GM23338 (cell line): ENCODE measurements around the gene GGCX. TPM values are rescaled to one million over a fixed set of nuclear protein-coding genes. Genes with fewer than 3 reads are reported as not detected.

Source experiments
- ATAC-seq: fragments of 200-7000 bp; cut with Tn5 transposase; 3 replicates; pipeline ENCODE4 v1.9.1; 2020
- DNase-seq: peaks from one replicate; pipeline ENCODE4 v3.0.0-alpha.2; 2015; ENCODE audit warnings: low spot score
- H2AFZ ChIP-seq: fragments of 200-600 bp; sonication (generic); 2 replicates; pipeline ENCODE4 v1.8.0; 2016; ENCODE audit warnings: antibody characterized with exemption, mild to moderate bottlenecking, moderate library complexity
- H3F3A ChIP-seq: fragments of 200-600 bp; sonication (generic); replicated peaks from 2 replicates; pipeline ENCODE4 v1.8.0; 2017; ENCODE audit warnings: antibody characterized with exemption, mixed run types, low read depth
- H3K27ac ChIP-seq: fragments of 200-600 bp; sonication (generic); 2 replicates; pipeline ENCODE4 v1.6.1; 2016; ENCODE audit warnings: low read depth
- H3K27me3 ChIP-seq: fragments of 200-600 bp; sonication (generic); 2 replicates; pipeline ENCODE4 v1.8.0; 2016; ENCODE audit warnings: mild to moderate bottlenecking, mixed run types, moderate library complexity; ENCODE audit not compliant: insufficient read depth
- H3K36me3 ChIP-seq: fragments of 200-600 bp; sonication (generic); 2 replicates; pipeline ENCODE4 v1.8.0; 2016; ENCODE audit warnings: mild to moderate bottlenecking; ENCODE audit not compliant: insufficient read depth
- H3K4me1 ChIP-seq: fragments of 200-600 bp; sonication (generic); 2 replicates; pipeline ENCODE4 v1.8.0; 2016; ENCODE audit warnings: mild to moderate bottlenecking, moderate library complexity; ENCODE audit not compliant: insufficient read depth
- H3K4me2 ChIP-seq: fragments of 200-600 bp; sonication (generic); 2 replicates; pipeline ENCODE4 v1.7.1; 2017; ENCODE audit warnings: mixed run types
- H3K4me3 ChIP-seq: fragments of 200-600 bp; sonication (generic); 2 replicates; pipeline ENCODE4 v1.6.1; 2016; ENCODE audit warnings: mixed run types
- H3K79me2 ChIP-seq: fragments of 200-600 bp; sonication (generic); replicated peaks from 2 replicates; pipeline ENCODE4 v1.8.0; 2017; ENCODE audit warnings: mild to moderate bottlenecking; ENCODE audit not compliant: insufficient read depth
- H3K9me2 ChIP-seq: fragments of 200-600 bp; sonication (generic); 2 replicates; pipeline ENCODE4 v1.8.0; 2017; ENCODE audit not compliant: insufficient read depth
- H4K20me1 ChIP-seq: fragments of 200-600 bp; sonication (generic); replicated peaks from 2 replicates; pipeline ENCODE4 v1.8.0; 2017; ENCODE audit warnings: mild to moderate bottlenecking; ENCODE audit not compliant: insufficient read depth
- H3K27ac Mint-ChIP-seq: 2 replicates; pipeline ENCODE4 v1.8.0; 2020; ENCODE audit warnings: inconsistent platforms, mild to moderate bottlenecking, moderate library complexity, mixed read lengths
- H3K27me3 Mint-ChIP-seq: 3 replicates; pipeline ENCODE4 v1.8.0; 2022; ENCODE audit warnings: low read depth, mild to moderate bottlenecking, moderate library complexity, mixed read lengths, inconsistent platforms; ENCODE audit not compliant: insufficient read depth, poor library complexity
- H3K36me3 Mint-ChIP-seq: 3 replicates; pipeline ENCODE4 v1.8.0; 2021; ENCODE audit warnings: low read depth, mild to moderate bottlenecking, inconsistent platforms, moderate library complexity, mixed read lengths
- H3K4me1 Mint-ChIP-seq: 3 replicates; pipeline ENCODE4 v1.8.0; 2020; ENCODE audit warnings: mild to moderate bottlenecking, inconsistent platforms, mixed read lengths
- H3K4me3 Mint-ChIP-seq: 3 replicates; pipeline ENCODE4 v1.8.0; 2021; ENCODE audit warnings: moderate library complexity, mild to moderate bottlenecking, inconsistent platforms, mixed read lengths
- H3K9me3 Mint-ChIP-seq: 3 replicates; pipeline ENCODE4 v1.8.0; 2020; ENCODE audit warnings: moderate library complexity, mild to moderate bottlenecking, inconsistent platforms, mixed read lengths
- CREB1 ChIP-seq: fragments of 250-450 bp; sonication (Bioruptor Pico); IDR thresholded peaks from 2 replicates; pipeline ENCODE4 v1.5.0; 2020; ENCODE audit warnings: low read depth, mild to moderate bottlenecking, moderate library complexity
- NANOG ChIP-seq: IDR thresholded peaks from 2 replicates; pipeline ENCODE4 v1.6.1; 2016; ENCODE audit warnings: antibody characterized with exemption, borderline replicate concordance
- POLR2AphosphoS5 ChIP-seq: IDR thresholded peaks from 2 replicates; pipeline ENCODE4 v1.6.1; 2016; ENCODE audit warnings: antibody characterized with exemption, low read depth
- STAT1 ChIP-seq: IDR thresholded peaks from one replicate; pipeline ENCODE4 v1.6.1; 2016; ENCODE audit warnings: antibody characterized with exemption; ENCODE audit not compliant: unreplicated experiment
- ZNF114 ChIP-seq: fragments of 250-450 bp; sonication (Bioruptor Pico); IDR thresholded peaks from 2 replicates; pipeline ENCODE4 v1.5.0; 2020; ENCODE audit warnings: mild to moderate bottlenecking, moderate library complexity
- ZNF331 ChIP-seq: fragments of 250-450 bp; sonication (Bioruptor Pico); IDR thresholded peaks from 2 replicates; pipeline ENCODE4 v1.5.0; 2020; ENCODE audit warnings: low read depth, mild to moderate bottlenecking, moderate library complexity
- polyA plus RNA-seq: library from polyadenylated mRNA; unstranded; fragments of >200 nt; fragmentation: Nextera tagmentation; extraction: Ambion mirVana; gene quantifications from 2 replicates; pipeline ENCODE4 v1.2.1, GENCODE V29; 2016
- total RNA-seq: library from RNA; depleted of rRNA; stranded (reverse); fragments of >200 nt; shearing (Covaris generic); gene quantifications from 2 replicates; pipeline ENCODE4 v1.2.3, GENCODE V29; 2014
- TF ChIP-seq, protein P1 (sequence below): IDR thresholded peaks from 2 replicates; pipeline ENCODE4 v1.6.1; 2016; ENCODE audit warnings: antibody characterized with exemption
- TF ChIP-seq, protein P2 (sequence below): IDR thresholded peaks from one replicate; pipeline ENCODE4 v1.6.1; 2018; ENCODE audit warnings: antibody characterized with exemption; ENCODE audit not compliant: unreplicated experiment

GGCX gene
- total and polyA plus RNA-seq, 2 experiments from 2014 or later: 14.4 to 36.2 TPM

DNA sequence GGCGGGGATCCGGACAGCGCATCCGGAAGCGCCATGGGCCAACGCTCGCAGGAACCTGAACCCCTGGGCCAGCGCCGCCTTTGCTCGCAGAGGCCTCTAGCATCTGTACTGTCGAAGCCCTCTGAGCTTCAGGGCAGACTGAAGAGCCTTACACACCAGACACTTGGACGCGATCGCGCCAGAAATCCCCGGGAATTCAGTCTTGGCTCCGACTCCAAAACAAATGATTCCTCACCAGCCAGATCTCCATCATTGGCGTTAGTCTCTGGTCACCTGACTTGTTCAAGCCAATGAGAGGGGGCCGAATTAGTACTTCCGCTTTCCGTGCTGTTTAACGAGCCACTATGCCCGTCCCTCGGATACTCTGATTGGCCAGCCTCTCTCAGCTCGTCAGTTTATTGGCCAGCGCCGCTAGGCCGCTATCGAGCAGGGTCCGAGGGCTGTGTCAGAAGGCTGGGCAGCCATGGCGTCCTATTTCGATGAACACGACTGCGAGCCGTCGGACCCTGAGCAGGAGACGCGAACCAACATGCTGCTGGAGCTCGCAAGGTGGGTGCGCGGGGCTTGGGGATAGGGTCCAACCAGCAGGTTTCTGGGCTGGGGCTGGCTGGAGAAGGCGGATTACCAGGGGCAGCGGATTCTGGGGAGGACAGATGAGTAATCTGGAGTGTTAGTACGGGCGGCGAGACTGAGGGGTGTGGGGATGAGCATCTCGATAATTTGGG, 34.2 kb upstream of the GGCX start, which contains the start of gene RNF181:
RNF181 (plus strand) TSS at position 445 of the 725 bp plus-strand sequence; CDS start at position 464, 19 bp downstream.
- Mint-ChIP-seq H3K9me3 (no peaks in the 10 kb centered on the region), H3K36me3 (peaks cover 7% of the 10 kb centered on the region; the same call in 1 of the 3 replicates), H3K4me1 (peaks cover 8% of the 10 kb centered on the region; the same call in 2 of the 3 replicates), H3K4me3 (peak within 1 kb of the TSS; percentile 92), H3K27me3 (peaks cover 17% of the 10 kb centered on the region), H3K27ac (peak within 1 kb of the TSS; percentile 96)
- Histone ChIP-seq H3K9me2 (no peaks in the 10 kb centered on the region), H3K27me3 (no peaks in the 10 kb centered on the region), H3K79me2 (peaks cover 14% of the 10 kb centered on the region), H3K27ac (peak within 1 kb of the TSS; percentile 75; the same call in 1 of the 2 replicates), H3K4me1 (peaks cover 6% of the 10 kb centered on the region), H3K36me3 (no peaks in the 10 kb centered on the region; the same call in 1 of the 2 replicates), H3F3A (no peaks in the 10 kb centered on the region), H3K4me3 (peak within 1 kb of the TSS; percentile 74), H3K4me2 (peak within 1 kb of the TSS; percentile 86), H4K20me1 (0 out of 2 replicates have a peak, but pooled peaks cover 5% of the 10 kb centered on the region), H2AFZ (peak within 1 kb of the TSS; percentile 11; the same call in 1 of the 2 replicates)
- TF ChIP-seq, protein P1, sequence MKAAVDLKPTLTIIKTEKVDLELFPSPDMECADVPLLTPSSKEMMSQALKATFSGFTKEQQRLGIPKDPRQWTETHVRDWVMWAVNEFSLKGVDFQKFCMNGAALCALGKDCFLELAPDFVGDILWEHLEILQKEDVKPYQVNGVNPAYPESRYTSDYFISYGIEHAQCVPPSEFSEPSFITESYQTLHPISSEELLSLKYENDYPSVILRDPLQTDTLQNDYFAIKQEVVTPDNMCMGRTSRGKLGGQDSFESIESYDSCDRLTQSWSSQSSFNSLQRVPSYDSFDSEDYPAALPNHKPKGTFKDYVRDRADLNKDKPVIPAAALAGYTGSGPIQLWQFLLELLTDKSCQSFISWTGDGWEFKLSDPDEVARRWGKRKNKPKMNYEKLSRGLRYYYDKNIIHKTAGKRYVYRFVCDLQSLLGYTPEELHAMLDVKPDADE: peak; percentile 29; the same call in 1 of the 2 replicates
- TF ChIP-seq STAT1 (no peak), ZNF331 (CRISPR knock-in tag) (no peak), POLR2AphosphoS5 (peak; percentile 96), ZNF114 (CRISPR knock-in tag) (no peak), CREB1 (CRISPR knock-in tag) (peak; percentile 43; the same call in 1 of the 2 replicates)
- TF ChIP-seq, protein P2, sequence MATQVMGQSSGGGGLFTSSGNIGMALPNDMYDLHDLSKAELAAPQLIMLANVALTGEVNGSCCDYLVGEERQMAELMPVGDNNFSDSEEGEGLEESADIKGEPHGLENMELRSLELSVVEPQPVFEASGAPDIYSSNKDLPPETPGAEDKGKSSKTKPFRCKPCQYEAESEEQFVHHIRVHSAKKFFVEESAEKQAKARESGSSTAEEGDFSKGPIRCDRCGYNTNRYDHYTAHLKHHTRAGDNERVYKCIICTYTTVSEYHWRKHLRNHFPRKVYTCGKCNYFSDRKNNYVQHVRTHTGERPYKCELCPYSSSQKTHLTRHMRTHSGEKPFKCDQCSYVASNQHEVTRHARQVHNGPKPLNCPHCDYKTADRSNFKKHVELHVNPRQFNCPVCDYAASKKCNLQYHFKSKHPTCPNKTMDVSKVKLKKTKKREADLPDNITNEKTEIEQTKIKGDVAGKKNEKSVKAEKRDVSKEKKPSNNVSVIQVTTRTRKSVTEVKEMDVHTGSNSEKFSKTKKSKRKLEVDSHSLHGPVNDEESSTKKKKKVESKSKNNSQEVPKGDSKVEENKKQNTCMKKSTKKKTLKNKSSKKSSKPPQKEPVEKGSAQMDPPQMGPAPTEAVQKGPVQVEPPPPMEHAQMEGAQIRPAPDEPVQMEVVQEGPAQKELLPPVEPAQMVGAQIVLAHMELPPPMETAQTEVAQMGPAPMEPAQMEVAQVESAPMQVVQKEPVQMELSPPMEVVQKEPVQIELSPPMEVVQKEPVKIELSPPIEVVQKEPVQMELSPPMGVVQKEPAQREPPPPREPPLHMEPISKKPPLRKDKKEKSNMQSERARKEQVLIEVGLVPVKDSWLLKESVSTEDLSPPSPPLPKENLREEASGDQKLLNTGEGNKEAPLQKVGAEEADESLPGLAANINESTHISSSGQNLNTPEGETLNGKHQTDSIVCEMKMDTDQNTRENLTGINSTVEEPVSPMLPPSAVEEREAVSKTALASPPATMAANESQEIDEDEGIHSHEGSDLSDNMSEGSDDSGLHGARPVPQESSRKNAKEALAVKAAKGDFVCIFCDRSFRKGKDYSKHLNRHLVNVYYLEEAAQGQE: no peak
- peak; percentile 98 for ATAC-seq
- DNase-seq: peak; percentile 99

DNA sequence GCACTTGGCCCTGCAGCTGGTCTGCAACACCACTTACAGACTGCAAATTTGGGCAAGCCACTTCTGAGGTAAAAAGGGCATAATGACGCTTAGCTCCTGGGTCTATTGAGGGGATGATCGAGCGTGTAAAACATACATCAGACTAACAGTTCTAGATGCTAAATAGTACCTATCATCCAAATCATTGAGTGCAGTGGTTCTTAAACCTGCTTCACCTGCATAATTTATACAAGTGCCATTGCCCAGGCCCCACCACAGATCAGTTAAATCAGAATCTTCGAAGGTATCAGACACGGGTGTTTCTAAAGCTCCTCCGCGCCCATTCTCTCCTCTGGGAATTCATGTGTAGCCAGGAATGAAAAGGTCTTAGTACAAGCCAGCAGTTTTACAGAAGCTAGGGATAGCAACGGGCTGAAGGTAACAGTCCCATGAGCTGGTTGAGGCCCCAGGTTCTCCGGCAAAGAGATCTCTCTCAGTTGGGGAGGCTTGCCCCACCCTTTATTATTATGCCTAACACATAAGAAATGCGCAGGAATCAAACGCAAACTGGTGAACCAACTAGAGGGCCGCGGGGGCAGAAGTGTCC, 33.5 kb upstream of the GGCX start:
- H3F3A ChIP-seq: no peaks in the 10 kb centered on the region
- no peaks in the 10 kb centered on the region; the same call in 1 of the 2 replicates for H3K36me3 ChIP-seq
- H3K4me1 Mint-ChIP-seq: peaks cover 8% of the 10 kb centered on the region; the same call in 2 of the 3 replicates
- H3K79me2 ChIP-seq: peaks cover 14% of the 10 kb centered on the region
- H4K20me1 ChIP-seq: 0 out of 2 replicates have a peak, but pooled peaks cover 5% of the 10 kb centered on the region
- ATAC-seq (no peak; the same call in 2 of the 3 replicates), DNase-seq (no peak)
- peaks cover 15% of the 10 kb centered on the region for H3K27me3 Mint-ChIP-seq
- no peaks in the 10 kb centered on the region for H3K27me3 ChIP-seq
- peak overlapping the region; percentile 96 for H3K27ac Mint-ChIP-seq
- no peaks in the 10 kb centered on the region for H3K9me3 Mint-ChIP-seq
- H3K27ac ChIP-seq: peak overlapping the region; percentile 75; the same call in 1 of the 2 replicates
- H3K9me2 ChIP-seq: no peaks in the 10 kb centered on the region
- peak overlapping the region; percentile 92 for H3K4me3 Mint-ChIP-seq
- H3K36me3 Mint-ChIP-seq: peaks cover 7% of the 10 kb centered on the region; the same call in 1 of the 3 replicates
- peaks cover 6% of the 10 kb centered on the region for H3K4me1 ChIP-seq
- peak overlapping the region; percentile 86 for H3K4me2 ChIP-seq
- TF ChIP-seq NANOG (no peak), STAT1 (no peak)
- TF ChIP-seq, protein P2: no peak
- peak overlapping the region; percentile 74 for H3K4me3 ChIP-seq
- peak overlapping the region; percentile 11; the same call in 1 of the 2 replicates for H2AFZ ChIP-seq
